CD4-positive, alpha-beta T cell (primary cell): ENCODE measurements around the gene CMIP. TPM values are rescaled to one million over a fixed set of nuclear protein-coding genes. Genes with fewer than 3 reads are reported as not detected.

Experiments used
- ATAC-seq: fragments of 200-7000 bp; cut with Tn5 transposase; one replicate; pipeline ENCODE4 v1.10.0; 2022; ENCODE audit warnings: mild to moderate bottlenecking; ENCODE audit not compliant: poor library complexity
- CTCF ChIA-PET: fragments of 350-600 bp; sonication (Branson Sonifier 250); formaldehyde crosslinking; loops from one replicate; lab custom pipeline; 2021; ENCODE audit warnings: antibody characterized with exemption, inconsistent platforms; lab: Charles Lee
- POLR2A ChIA-PET: fragments of 350-600 bp; sonication (Branson Sonifier 250); formaldehyde crosslinking; loops from one replicate; lab custom pipeline; 2021; ENCODE audit warnings: antibody characterized with exemption, inconsistent platforms; lab: Charles Lee
- DNase-seq, 14 experiments: peaks; one replicate each; pipeline ENCODE4 v3.0.0-alpha.2; 2013 to 2020; ENCODE audit warnings: mixed read lengths in 2 of 14
- H3K27ac ChIP-seq, 2 donors: one replicate each; pipeline versions ENCODE4 v1.5.1 to v1.7.0; 2013; ENCODE audit warnings: low read length in 2 of 2, low read depth in 1 of 2, mild to moderate bottlenecking in 1 of 2
- H3K27me3 ChIP-seq, 2 experiments: 1 replicate in 1 of 2; 2 replicates in 1 of 2; pipeline versions ENCODE4 v1.6.1 to v1.7.0; 2013; ENCODE audit warnings: low read length in 2 of 2, control low read depth in 1 of 2, mild to moderate bottlenecking in 1 of 2, moderate library complexity in 1 of 2; ENCODE audit not compliant: insufficient read depth in 2 of 2, control insufficient read depth in 1 of 2
- H3K36me3 ChIP-seq: one replicate; pipeline ENCODE4 v1.6.1; 2013; ENCODE audit warnings: low read length, control low read depth; ENCODE audit not compliant: insufficient read depth
- H3K4me1 ChIP-seq: one replicate; pipeline ENCODE4 v1.6.1; 2013; ENCODE audit warnings: low read length, control low read depth; ENCODE audit not compliant: insufficient read depth
- H3K4me3 ChIP-seq: one replicate; pipeline ENCODE4 v1.5.1; 2013; ENCODE audit warnings: mild to moderate bottlenecking, low read length, moderate library complexity
- H3K9me3 ChIP-seq, 2 experiments: 1 replicate in 1 of 2; 2 replicates in 1 of 2; pipeline versions ENCODE4 v1.6.1 to v1.7.0; 2013; ENCODE audit warnings: low read length in 2 of 2, mild to moderate bottlenecking in 2 of 2, control low read depth in 1 of 2, moderate library complexity in 1 of 2; ENCODE audit not compliant: control insufficient read depth in 1 of 2, insufficient read depth in 1 of 2
- H3K27ac Mint-ChIP-seq: one replicate; pipeline ENCODE4 v1.8.0; 2020; ENCODE audit warnings: mixed read lengths
- H3K27me3 Mint-ChIP-seq: one replicate; pipeline ENCODE4 v1.8.0; 2021; ENCODE audit warnings: mixed read lengths
- H3K36me3 Mint-ChIP-seq: one replicate; pipeline ENCODE4 v1.8.0; 2021; ENCODE audit warnings: low read depth, mixed read lengths
- H3K4me1 Mint-ChIP-seq: one replicate; pipeline ENCODE4 v1.8.0; 2021; ENCODE audit warnings: low read depth, mixed read lengths
- H3K4me3 Mint-ChIP-seq: one replicate; pipeline ENCODE4 v1.8.0; 2020; ENCODE audit warnings: mild to moderate bottlenecking, mixed read lengths
- H3K9me3 Mint-ChIP-seq: one replicate; pipeline ENCODE4 v1.8.0; 2020; ENCODE audit warnings: mixed read lengths
- intact Hi-C, 2 experiments: fragments of 100-400 bp; cut with DNase I in 1 of 2; cut with micrococcal nuclease in 1 of 2; formaldehyde crosslinking; loops; one replicate each; pipeline versions ENCODE4 v1.15.1 to v1.9.0; 2023 to 2025; cut with DNase I, micrococcal nuclease
- total RNA-seq, 174 experiments: library from RNA in 2 of 174; stranded (reverse) in 2 of 174; gene quantifications; one replicate each; pipeline ENCODE4 v1.2.3 and lab custom pipeline; 2021 to 2026
- TF ChIP-seq, protein P1 (sequence below): fragments of 200-600 bp; IDR thresholded peaks from one replicate; pipeline ENCODE4 v1.8.0; 2022; ENCODE audit warnings: antibody characterized with exemption, mild to moderate bottlenecking

The CMIP gene
- total RNA-seq, 2 experiments from 2014 or later, result 33.5 to 35.3 TPM

DNA sequence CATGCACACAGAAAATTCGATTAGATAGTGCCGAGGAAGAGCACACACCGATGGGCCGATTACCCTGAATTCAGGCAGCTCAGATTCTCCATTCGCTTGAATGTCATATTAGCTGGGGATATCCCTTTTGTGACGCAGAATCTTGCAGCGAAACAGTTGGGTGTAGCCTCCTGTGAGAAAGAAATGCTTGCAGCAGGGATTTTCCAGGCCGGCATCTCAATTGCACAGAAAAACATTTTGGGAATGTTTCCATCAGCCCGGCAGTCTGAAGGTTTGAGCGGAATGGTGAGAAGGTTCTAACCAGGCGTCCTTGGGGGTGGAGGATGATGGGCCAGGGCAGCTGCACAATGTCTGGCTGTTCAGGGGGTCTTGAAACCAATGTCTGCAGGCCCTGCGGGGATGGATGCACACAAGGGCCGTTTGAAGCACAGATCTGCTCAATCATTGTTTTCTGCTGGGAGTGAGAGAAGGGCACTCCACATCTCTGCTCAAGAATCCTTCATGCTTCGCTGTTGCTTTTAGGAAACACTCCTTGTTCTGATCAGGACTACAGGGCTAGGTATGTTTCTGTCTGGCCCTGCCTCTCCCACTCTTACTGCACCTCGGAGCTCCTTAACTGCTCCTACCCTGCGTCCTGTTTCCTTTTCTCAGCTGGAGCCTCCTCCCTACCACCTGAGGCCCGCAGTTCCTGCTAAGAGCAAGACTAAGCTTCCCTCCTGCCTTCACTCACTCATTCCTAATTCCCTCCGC is 94.6 kb downstream of the CMIP start:
- intact Hi-C loops, result no loop called here
- H3K4me3 Mint-ChIP-seq, result no peak overlapping the region
- H3K27me3 ChIP-seq, result no peaks in the 10 kb centered on the region
- peaks cover 10% of the 10 kb centered on the region for H3K4me1 ChIP-seq
- H3K36me3 ChIP-seq, result peaks cover 7% of the 10 kb centered on the region
- H3K4me3 ChIP-seq, result no peak overlapping the region
- H3K27ac Mint-ChIP-seq, result no peak overlapping the region
- POLR2A ChIA-PET, result no interaction called here
- H3K4me1 Mint-ChIP-seq, result peaks cover 50% of the 10 kb centered on the region
- H3K27me3 Mint-ChIP-seq, result no peaks in the 10 kb centered on the region
- H3K9me3 ChIP-seq, result no peaks in the 10 kb centered on the region
- no peak overlapping the region for H3K27ac ChIP-seq
- CTCF ChIA-PET, result no interaction called here
- DNase-seq (no peak), ATAC-seq (no peak)
- TF ChIP-seq, protein P1, sequence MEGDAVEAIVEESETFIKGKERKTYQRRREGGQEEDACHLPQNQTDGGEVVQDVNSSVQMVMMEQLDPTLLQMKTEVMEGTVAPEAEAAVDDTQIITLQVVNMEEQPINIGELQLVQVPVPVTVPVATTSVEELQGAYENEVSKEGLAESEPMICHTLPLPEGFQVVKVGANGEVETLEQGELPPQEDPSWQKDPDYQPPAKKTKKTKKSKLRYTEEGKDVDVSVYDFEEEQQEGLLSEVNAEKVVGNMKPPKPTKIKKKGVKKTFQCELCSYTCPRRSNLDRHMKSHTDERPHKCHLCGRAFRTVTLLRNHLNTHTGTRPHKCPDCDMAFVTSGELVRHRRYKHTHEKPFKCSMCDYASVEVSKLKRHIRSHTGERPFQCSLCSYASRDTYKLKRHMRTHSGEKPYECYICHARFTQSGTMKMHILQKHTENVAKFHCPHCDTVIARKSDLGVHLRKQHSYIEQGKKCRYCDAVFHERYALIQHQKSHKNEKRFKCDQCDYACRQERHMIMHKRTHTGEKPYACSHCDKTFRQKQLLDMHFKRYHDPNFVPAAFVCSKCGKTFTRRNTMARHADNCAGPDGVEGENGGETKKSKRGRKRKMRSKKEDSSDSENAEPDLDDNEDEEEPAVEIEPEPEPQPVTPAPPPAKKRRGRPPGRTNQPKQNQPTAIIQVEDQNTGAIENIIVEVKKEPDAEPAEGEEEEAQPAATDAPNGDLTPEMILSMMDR, result no peak
- H3K9me3 Mint-ChIP-seq, result no peaks in the 10 kb centered on the region
- H3K36me3 Mint-ChIP-seq, result peaks cover 4% of the 10 kb centered on the region

DNA sequence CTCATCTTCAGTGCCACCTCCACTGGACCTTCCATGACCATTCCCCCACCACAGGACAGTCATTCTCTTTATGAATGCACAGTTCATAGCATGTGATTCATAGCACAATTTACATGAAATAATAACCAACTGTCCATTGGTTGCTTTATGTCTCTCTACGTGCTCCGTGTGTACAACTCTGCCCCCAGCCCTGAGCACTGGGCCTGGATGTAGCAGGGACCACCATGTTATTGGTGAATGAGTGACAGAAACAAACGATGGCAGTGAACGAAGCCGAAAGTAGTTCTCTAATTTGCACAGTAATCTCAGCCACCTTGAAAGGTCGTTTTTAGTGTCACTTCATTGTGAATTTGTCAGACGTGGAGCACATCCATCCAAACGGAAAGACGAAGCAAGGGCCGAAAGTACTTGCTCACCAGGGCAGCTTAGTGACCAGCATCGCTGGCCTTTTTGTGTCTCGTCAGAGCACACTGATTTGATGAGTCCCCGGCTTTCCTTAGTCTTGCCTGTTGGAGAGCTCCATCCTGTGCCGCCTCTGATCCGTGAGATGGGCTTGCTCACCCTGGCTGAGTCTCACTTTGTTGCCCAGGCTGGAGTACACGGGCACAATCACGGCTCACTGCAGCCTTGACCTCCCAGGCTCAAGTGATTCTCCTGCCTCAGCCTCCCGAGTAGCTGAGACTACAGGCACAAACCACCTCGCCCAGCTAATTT is 95.3 kb downstream of the CMIP start:
- Mint-ChIP-seq H3K27me3 (no peaks in the 10 kb centered on the region), H3K4me1 (peaks cover 57% of the 10 kb centered on the region), H3K9me3 (no peaks in the 10 kb centered on the region), H3K27ac (no peak overlapping the region), H3K36me3 (peaks cover 4% of the 10 kb centered on the region), H3K4me3 (no peak overlapping the region)
- DNase-seq (no peak), ATAC-seq (no peak)
- Histone ChIP-seq H3K4me3 (no peak overlapping the region), H3K27ac (no peak overlapping the region), H3K27me3 (no peaks in the 10 kb centered on the region), H3K9me3 (no peaks in the 10 kb centered on the region), H3K36me3 (peaks cover 7% of the 10 kb centered on the region), H3K4me1 (peaks cover 16% of the 10 kb centered on the region)
- POLR2A ChIA-PET, result no interaction called here
- TF ChIP-seq, protein P1, result no peak
- CTCF ChIA-PET, result no interaction called here
- intact Hi-C loops, result no loop called here

DNA sequence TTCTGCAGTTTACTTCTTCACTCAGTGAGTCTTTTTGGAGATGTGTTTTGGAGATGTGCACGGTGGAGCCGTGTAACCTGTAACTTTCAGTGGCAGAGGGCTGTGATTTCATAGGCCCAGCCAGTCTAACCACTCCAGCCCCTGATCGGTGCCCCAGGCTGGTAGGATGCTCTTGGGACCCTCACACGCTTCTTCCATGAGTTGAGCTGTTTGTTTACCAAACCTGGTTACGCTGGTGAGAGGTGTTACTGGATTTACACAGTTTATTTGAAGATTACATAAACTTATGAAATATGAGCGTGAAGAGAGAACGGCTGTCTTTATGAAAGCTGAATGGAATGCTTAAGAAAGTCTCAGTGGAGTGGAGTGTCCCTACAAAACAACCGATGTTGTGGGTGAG is 96.7 kb downstream of the CMIP start:
- CTCF ChIA-PET, result no interaction called here
- H3K36me3 Mint-ChIP-seq, result peaks cover 4% of the 10 kb centered on the region
- no peak overlapping the region for H3K4me3 ChIP-seq

More for the DNA sequence above, 96.7 kb downstream of the CMIP start:
- Histone ChIP-seq H3K9me3 (no peaks in the 10 kb centered on the region), H3K4me1 (peaks cover 29% of the 10 kb centered on the region), H3K36me3 (no peaks in the 10 kb centered on the region), H3K27me3 (no peaks in the 10 kb centered on the region), H3K27ac (no peak overlapping the region)
- Mint-ChIP-seq H3K27me3 (no peaks in the 10 kb centered on the region), H3K27ac (no peak overlapping the region), H3K9me3 (no peaks in the 10 kb centered on the region), H3K4me1 (peaks cover 71% of the 10 kb centered on the region), H3K4me3 (no peak overlapping the region)
- POLR2A ChIA-PET, result no interaction called here
- no peak for ATAC-seq
- intact Hi-C loops, result no loop called here
- TF ChIP-seq, protein P1, result no peak
- no peak for DNase-seq
